Lung (tissue), 12 donors: Measurements from ENCODE around the gene CEBPE. TPM values are rescaled to one million over a fixed set of nuclear protein-coding genes. Genes with fewer than 3 reads are reported as not detected.
A peak's percentile ranks its signal among the peaks of the same experiment; 100 is the strongest.

ENCODE experiments used
- ATAC-seq: fragments of 200-7000 bp; cut with Tn5 transposase; one replicate; pipeline ENCODE4 v1.9.1; 2020; ENCODE audit warnings: moderate number of reproducible peaks; ENCODE audit not compliant: insufficient read depth, low FRiP score
- DNase-seq, 3 donors: peaks; one replicate each; pipeline ENCODE4 v3.0.0-alpha.2; 2013 to 2017
- H3K27ac ChIP-seq, 2 donors: one replicate each; pipeline ENCODE4 v1.5.1; 2013; ENCODE audit warnings: mild to moderate bottlenecking in 2 of 2, moderate library complexity in 2 of 2, control low read depth in 1 of 2, inconsistent platforms in 1 of 2, low read depth in 1 of 2, low read length in 1 of 2
- H3K27me3 ChIP-seq, 3 donors: one replicate each; pipeline ENCODE4 v1.5.1; 2013; ENCODE audit warnings: low read length in 2 of 3; ENCODE audit not compliant: control insufficient read depth in 3 of 3, insufficient read depth in 3 of 3
- H3K36me3 ChIP-seq, 4 donors: one replicate each; pipeline ENCODE4 v1.5.1; 2013; ENCODE audit warnings: low read length in 4 of 4, mild to moderate bottlenecking in 1 of 4, moderate library complexity in 1 of 4; ENCODE audit not compliant: control insufficient read depth in 4 of 4, insufficient read depth in 4 of 4
- H3K4me1 ChIP-seq, 5 donors: one replicate each; pipeline ENCODE4 v1.5.1; 2013; ENCODE audit warnings: low read length in 5 of 5, mild to moderate bottlenecking in 2 of 5, moderate library complexity in 1 of 5; ENCODE audit not compliant: control insufficient read depth in 5 of 5, insufficient read depth in 5 of 5
- H3K4me3 ChIP-seq: one replicate; pipeline ENCODE4 v1.5.1; 2013; ENCODE audit warnings: mild to moderate bottlenecking, control low read depth, moderate library complexity
- H3K9ac ChIP-seq, 2 donors: one replicate each; pipeline ENCODE4 v1.5.1; 2013; ENCODE audit warnings: low read length in 2 of 2, control low read depth in 1 of 2; ENCODE audit not compliant: insufficient read depth in 1 of 2
- H3K9me3 ChIP-seq, 4 donors: one replicate each; pipeline ENCODE4 v1.5.1; 2013; ENCODE audit warnings: low read length in 3 of 4, mild to moderate bottlenecking in 1 of 4, moderate library complexity in 1 of 4; ENCODE audit not compliant: control insufficient read depth in 4 of 4, insufficient read depth in 3 of 4
- WGBS, 2 donors: extraction: QIAGEN DNeasy Blood & Tissue Kit; methylation state at CpG; one replicate each; pipeline ENCODE4 v1.1.7; 2013; 5-methylcytosine and 5-hydroxymethylcytosine counted together
- polyA plus RNA-seq, 2 donors: library from polyadenylated mRNA; stranded (reverse); fragments of 200-250 nt; gene quantifications; one replicate each; pipeline ENCODE4 v1.2.1, GENCODE V29; 2013
- total RNA-seq, 2 donors: library from RNA; depleted of rRNA in 1 of 2; stranded (reverse); fragments of >200 nt in 1 of 2; gene quantifications; one replicate each; pipeline ENCODE4 v1.2.1, GENCODE V29; 2014 to 2021
- TF ChIP-seq, protein P1 (sequence below): IDR thresholded peaks from 2 replicates; pipeline ENCODE4 v1.5.1; 2012; ENCODE audit warnings: mild to moderate bottlenecking; ENCODE audit errors: control extremely low read depth, extremely low read depth
- donor health status: control.
- donor health status: control.
- donor health status: Bipolar disorder and iron deficiency.
- donor health status: healthy.
- donor health status: DM: yes; HTN: yes; CAD: no.

CEBPE gene
- total and polyA plus RNA-seq, 4 donors = 0.16 to 3.5 (median 0.67) TPM; not detected in 1

DNA sequence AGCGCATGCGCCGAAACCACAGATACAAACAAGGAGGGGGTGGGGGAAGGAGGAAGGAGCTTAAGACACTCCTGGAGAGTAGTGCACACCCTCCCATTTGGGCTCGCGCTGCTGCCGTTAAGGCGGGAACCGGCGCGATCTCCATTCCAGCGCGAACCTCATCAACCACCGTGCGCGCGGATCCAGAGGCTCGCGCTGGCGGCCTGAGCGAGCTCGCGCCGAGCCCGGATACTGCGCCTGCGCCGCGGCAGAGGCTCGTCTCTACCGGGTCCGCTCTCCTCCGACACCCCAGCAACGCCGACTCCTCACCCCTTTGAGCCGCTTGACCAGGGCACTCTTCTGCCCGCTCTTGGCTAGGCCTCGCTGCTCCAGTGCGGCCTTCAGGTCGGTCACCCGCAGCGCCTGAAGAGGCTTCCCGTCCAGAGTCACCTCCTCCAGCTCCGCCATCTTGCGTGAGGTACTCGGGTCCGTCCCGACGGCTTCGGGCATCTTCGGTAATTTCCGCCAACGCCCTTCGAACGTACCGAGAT is 24.3 kb downstream of the CEBPE start, which contains the start of gene ACIN1:
Gene ACIN1, minus strand, starts transcription at position 471 of the 530 bp plus-strand sequence. Its CDS starts 24 bp downstream, at position 447.
- DNase-seq (peak; percentile 87 to 94 (median 94)), ATAC-seq (peak; percentile 22)
- TF ChIP-seq, protein P1, sequence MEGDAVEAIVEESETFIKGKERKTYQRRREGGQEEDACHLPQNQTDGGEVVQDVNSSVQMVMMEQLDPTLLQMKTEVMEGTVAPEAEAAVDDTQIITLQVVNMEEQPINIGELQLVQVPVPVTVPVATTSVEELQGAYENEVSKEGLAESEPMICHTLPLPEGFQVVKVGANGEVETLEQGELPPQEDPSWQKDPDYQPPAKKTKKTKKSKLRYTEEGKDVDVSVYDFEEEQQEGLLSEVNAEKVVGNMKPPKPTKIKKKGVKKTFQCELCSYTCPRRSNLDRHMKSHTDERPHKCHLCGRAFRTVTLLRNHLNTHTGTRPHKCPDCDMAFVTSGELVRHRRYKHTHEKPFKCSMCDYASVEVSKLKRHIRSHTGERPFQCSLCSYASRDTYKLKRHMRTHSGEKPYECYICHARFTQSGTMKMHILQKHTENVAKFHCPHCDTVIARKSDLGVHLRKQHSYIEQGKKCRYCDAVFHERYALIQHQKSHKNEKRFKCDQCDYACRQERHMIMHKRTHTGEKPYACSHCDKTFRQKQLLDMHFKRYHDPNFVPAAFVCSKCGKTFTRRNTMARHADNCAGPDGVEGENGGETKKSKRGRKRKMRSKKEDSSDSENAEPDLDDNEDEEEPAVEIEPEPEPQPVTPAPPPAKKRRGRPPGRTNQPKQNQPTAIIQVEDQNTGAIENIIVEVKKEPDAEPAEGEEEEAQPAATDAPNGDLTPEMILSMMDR = no peak
- H3K4me3 ChIP-seq = peak within 1 kb of the TSS; percentile 74
- peaks cover 15 to 32% (median 24%) of the 10 kb centered on the region in 4 donors for H3K36me3 ChIP-seq
- peak within 1 kb of the TSS; percentile 92 to 96 for H3K9ac ChIP-seq
- H3K4me1 ChIP-seq = peaks cover 2 to 23% (median 10%) of the 10 kb centered on the region in 5 donors
- peak within 1 kb of the TSS; percentile 97 to 98 for H3K27ac ChIP-seq
- H3K9me3 ChIP-seq = no peaks in the 10 kb centered on the region
- H3K27me3 ChIP-seq = no peaks in the 10 kb centered on the region
- 0 to 1% methylated on average over 48 to 55 of the region's 55 CpGs for WGBS, 2 donors

- Histone ChIP-seq H3K36me3 (peaks cover 18 to 36% (median 27%) of the 10 kb centered on the region in 4 donors), H3K9ac (peak overlapping the region; percentile 91 to 95), H3K9me3 (no peaks in the 10 kb centered on the region), H3K27me3 (no peaks in the 10 kb centered on the region), H3K4me3 (peak overlapping the region; percentile 72), H3K4me1 (peaks cover 3 to 23% (median 10%) of the 10 kb centered on the region in 5 donors), H3K27ac (peak overlapping the region; percentile 96 to 97)
- no peak for DNase-seq
- TF ChIP-seq, protein P1 = no peak
- ATAC-seq = no peak
- 0 to 1% methylated on average over 14 of the region's 14 CpGs for WGBS, 2 donors
Observed at GRCh38 chr14:23093991-23094665, 24.9 kb downstream of the CEBPE start.

GRCh38 chr14:23093526-23093925 is 25.5 kb downstream of the CEBPE start:
- H3K9me3 ChIP-seq = no peaks in the 10 kb centered on the region
- TF ChIP-seq, protein P1 = no peak
- H3K9ac ChIP-seq = peak overlapping the region; percentile 91 to 95
- H3K4me3 ChIP-seq = no peak overlapping the region
- H3K27me3 ChIP-seq = no peaks in the 10 kb centered on the region
- no peak for DNase-seq
- peaks cover 17 to 36% (median 29%) of the 10 kb centered on the region in 4 donors for H3K36me3 ChIP-seq
- WGBS, 2 donors = 77 to 86% methylated on average over 2 of the region's 2 CpGs
- no peak overlapping the region for H3K27ac ChIP-seq
- peaks cover 3 to 23% (median 10%) of the 10 kb centered on the region in 5 donors for H3K4me1 ChIP-seq
- ATAC-seq = no peak
